ENCODE results near the gene UBE2A. TPM values are rescaled to one million over a fixed set of nuclear protein-coding genes. Genes with fewer than 3 reads are reported as not detected.

Gene UBE2A
- total RNA-seq, 1 donor from 2014 or later, result 35.8 TPM

GRCh38 chrX:119624951-119625668 lies 50.7 kb downstream of the UBE2A start:
- intact Hi-C loops (cut with DNase I), result no loop called here

GRCh38 chrX:119625843-119626242 lies 51.5 kb downstream of the UBE2A start:
- Histone ChIP-seq H3K4me1 (no peaks in the 10 kb centered on the region), H3K27ac (no peak overlapping the region), H3K4me3 (no peak overlapping the region), H3K27me3 (no peaks in the 10 kb centered on the region), H3K9me3 (no peaks in the 10 kb centered on the region), H3K36me3 (peaks cover 0 to 6% of the 10 kb centered on the region in 2 donors)
- TF ChIP-seq CTCF (IDR thresholded peaks at IDR 0.05) (no peak), POLR2AphosphoS5 (IDR thresholded peaks at IDR 0.05; ENCODE audit: insufficient read depth in 1 of 2, low read depth in 1 of 2) (no peak), POLR2A (IDR thresholded peaks at IDR 0.05) (no peak)
- intact Hi-C loops (cut with DNase I), result no loop called here
- DNase-seq (ENCODE audit: extremely low spot score in 2 of 2), result no peak

More at GRCh38 chrX:119624951-119625668, 50.7 kb downstream of the UBE2A start:
- Histone ChIP-seq H3K4me3 (no peak overlapping the region), H3K36me3 (peaks cover 0 to 6% of the 10 kb centered on the region in 2 donors), H3K27ac (no peak overlapping the region), H3K9me3 (no peaks in the 10 kb centered on the region), H3K27me3 (no peaks in the 10 kb centered on the region), H3K4me1 (no peaks in the 10 kb centered on the region)
- TF ChIP-seq POLR2A (IDR thresholded peaks at IDR 0.05) (no peak), CTCF (IDR thresholded peaks at IDR 0.05) (no peak), POLR2AphosphoS5 (IDR thresholded peaks at IDR 0.05; ENCODE audit: insufficient read depth in 1 of 2, low read depth in 1 of 2) (no peak)
- no peak for DNase-seq (ENCODE audit: extremely low spot score in 2 of 2)

Other genes with a start within 250 kb of the UBE2A start
- gene SLC25A43, start 175.2 kb upstream of the UBE2A start, total RNA-seq, result 25.5 TPM
- gene SLC25A5, start 106.1 kb upstream of the UBE2A start, total RNA-seq, result 303 TPM
- 26.5 TPM for gene STEEP1, start 9.2 kb upstream of the UBE2A start, total RNA-seq
- gene NKRF, start 31.9 kb downstream of the UBE2A start, total RNA-seq, result 9.8 TPM
- gene SEPTIN6, start 118.6 kb downstream of the UBE2A start, total RNA-seq, result 25.8 TPM
- not detected for gene SOWAHD, start 184.0 kb downstream of the UBE2A start, total RNA-seq
- 1,813 TPM for gene RPL39, start 217.1 kb downstream of the UBE2A start, total RNA-seq

Data from vagina (tissue), 2 donors.